GM12878 (cell line): Measurements from ENCODE around the gene ZFC3H1. TPM values are rescaled to one million over a fixed set of nuclear protein-coding genes. Genes with fewer than 3 reads are reported as not detected.

Experiments
- ASH2L ChIP-seq: fragments of 300-600, 200-600 bp; sonication (generic); IDR thresholded peaks from 2 replicates; pipeline ENCODE4 v1.6.1; 2017; ENCODE audit warnings: low read depth, mild to moderate bottlenecking, borderline replicate concordance
- CEBPB ChIP-seq, 2 experiments: fragments of 150-350 bp in 1 of 2; IDR thresholded peaks; 2 replicates each; pipeline ENCODE4 v1.6.1; 2012 to 2014; ENCODE audit warnings: low read depth in 2 of 2, low read length in 2 of 2, borderline replicate concordance in 1 of 2, inconsistent platforms in 1 of 2
- CREB1 ChIP-seq: IDR thresholded peaks from 2 replicates; pipeline ENCODE4 v1.6.1; 2012; ENCODE audit warnings: low read depth, mild to moderate bottlenecking, inconsistent platforms
- EP300 ChIP-seq, 2 experiments: fragments of 150-350 bp in 1 of 2; IDR thresholded peaks; 2 replicates each; pipeline ENCODE4 v1.6.1; 2011 to 2012; ENCODE audit warnings: low read depth in 2 of 2, low read length in 2 of 2, borderline replicate concordance in 1 of 2, improper control_type of control experiment in 1 of 2, inconsistent platforms in 1 of 2; ENCODE audit not compliant: control insufficient read depth in 1 of 2
- GATAD2B ChIP-seq: fragments of 450-650 bp; conservative IDR thresholded peaks from 2 replicates; pipeline ENCODE4 v1.6.1; 2017; ENCODE audit warnings: low read depth, mild to moderate bottlenecking, moderate library complexity
- HSF1 ChIP-seq: fragments of 150-350 bp; IDR thresholded peaks from 2 replicates; pipeline ENCODE4 v1.6.1; 2014; ENCODE audit warnings: mild to moderate bottlenecking, low read depth, low read length
- NFYA ChIP-seq: IDR thresholded peaks from 2 replicates; pipeline ENCODE4 v1.6.1; 2011; ENCODE audit warnings: low read depth, mild to moderate bottlenecking, low read length, improper control_type of control experiment, borderline replicate concordance
- NRF1 ChIP-seq: conservative IDR thresholded peaks from 2 replicates; pipeline ENCODE4 v1.6.1; 2011; ENCODE audit warnings: mild to moderate bottlenecking, low read depth, low read length, improper control_type of control experiment
- PAX8 ChIP-seq: fragments of 450-650 bp; IDR thresholded peaks from 2 replicates; pipeline ENCODE4 v1.6.1; 2017; ENCODE audit warnings: mild to moderate bottlenecking, moderate library complexity
- RCOR1 ChIP-seq: conservative IDR thresholded peaks from 2 replicates; pipeline ENCODE4 v1.6.1; 2012; ENCODE audit warnings: low read depth, low read length, improper control_type of control experiment
- REST ChIP-seq: IDR thresholded peaks from 2 replicates; pipeline ENCODE4 v1.6.1; 2012; ENCODE audit warnings: mild to moderate bottlenecking, low read depth, low read length
- RUNX3 ChIP-seq: IDR thresholded peaks from 2 replicates; pipeline ENCODE4 v1.6.1; 2012; ENCODE audit warnings: low read length, inconsistent platforms
- SMARCA5 ChIP-seq: fragments of 450-650 bp; IDR thresholded peaks from 2 replicates; pipeline ENCODE4 v1.6.1; 2017; ENCODE audit warnings: mild to moderate bottlenecking
- STAT1 ChIP-seq: fragments of 450-650 bp; conservative IDR thresholded peaks from 2 replicates; pipeline ENCODE4 v1.6.1; 2014; ENCODE audit warnings: antibody characterized with exemption, mild to moderate bottlenecking
- TBL1XR1 ChIP-seq: IDR thresholded peaks from 2 replicates; pipeline ENCODE4 v1.6.1; 2012; ENCODE audit warnings: low read depth, low read length, improper control_type of control experiment
- TCF12 ChIP-seq: IDR thresholded peaks from 2 replicates; pipeline ENCODE4 v1.6.1; 2011; ENCODE audit warnings: low read depth, mild to moderate bottlenecking, low read length
- WRNIP1 ChIP-seq: IDR thresholded peaks from 2 replicates; pipeline ENCODE4 v1.6.1; 2011; ENCODE audit warnings: low read depth, low read length, improper control_type of control experiment, borderline replicate concordance
- ZNF592 ChIP-seq: fragments of 450-650 bp; IDR thresholded peaks from 2 replicates; pipeline ENCODE4 v1.6.1; 2017; ENCODE audit warnings: mild to moderate bottlenecking, moderate library complexity
- polyA plus RNA-seq, 11 experiments: library from polyadenylated mRNA; depleted of rRNA in 4 of 11; unstranded in 6 of 11; stranded (reverse) in 5 of 11; fragments of >200 nt; fragmentation: Nextera tagmentation in 4 of 11; fragmentation: Illumina TruSeq in 1 of 11; extraction: Ambion mirVana in 4 of 11; extraction: Trizol in 1 of 11; gene quantifications; 1 replicate in 1 of 11; 2 replicates in 10 of 11; pipeline versions ENCODE4 v1.2.1 to v1.2.3, GENCODE V29; 2011 to 2016; ENCODE audit warnings: inconsistent platforms in 2 of 11, missing spikeins in 2 of 11, low read depth in 1 of 11
- total RNA-seq, 4 experiments: library from RNA; depleted of rRNA in 3 of 4; stranded (reverse); fragments of >200 nt in 3 of 4; fragmentation: Illumina TruSeq in 1 of 4; extraction: Trizol in 1 of 4; gene quantifications; 2 replicates each; pipeline versions ENCODE4 v1.2.1 to v1.2.3, GENCODE V29; 2013 to 2021
- TF ChIP-seq, protein P1 (sequence below): IDR thresholded peaks from 2 replicates; pipeline ENCODE4 v1.6.1; 2011; ENCODE audit warnings: borderline replicate concordance, low read depth, mild to moderate bottlenecking, moderate library complexity, mixed read lengths, low read length; ENCODE audit not compliant: insufficient read depth; ENCODE audit errors: extremely low read length

Gene ZFC3H1
- total and polyA plus RNA-seq, 10 of the 15 experiments (the other 5 are each of a cell fraction or from before 2014, with no cell fraction given): 11.2 to 88.7 (median 25.9) TPM

- no peak for TF ChIP-seq REST
- TF ChIP-seq EP300 (IDR thresholded peaks at IDR 0.05; ENCODE audit: borderline replicate concordance in 1 of 2, control insufficient read depth in 1 of 2, low read depth in 2 of 2, low read length in 2 of 2): no peak
- TF ChIP-seq CEBPB (IDR thresholded peaks at IDR 0.05; ENCODE audit: borderline replicate concordance in 1 of 2, low read depth in 2 of 2, low read length in 2 of 2): no peak
- TF ChIP-seq GATAD2B: peak; percentile 50; the same call in 1 of the 2 replicates
- TF ChIP-seq STAT1: no peak
- TF ChIP-seq WRNIP1: 0 out of 2 replicates have a peak, but pooled peaks have one; percentile 58
- TF ChIP-seq ZNF592: no peak
- TF ChIP-seq RCOR1: no peak
- peak; percentile 87 for TF ChIP-seq CREB1
- no peak for TF ChIP-seq SMARCA5
- no peak for TF ChIP-seq HSF1
- no peak for TF ChIP-seq NRF1
- no peak for TF ChIP-seq TBL1XR1
- peak; percentile 68; the same call in 1 of the 2 replicates for TF ChIP-seq ASH2L
- 0 out of 2 replicates have a peak, but pooled peaks have one; percentile 17 for TF ChIP-seq TCF12
- TF ChIP-seq RUNX3: no peak; the same call in 1 of the 2 replicates
- TF ChIP-seq, protein P1, sequence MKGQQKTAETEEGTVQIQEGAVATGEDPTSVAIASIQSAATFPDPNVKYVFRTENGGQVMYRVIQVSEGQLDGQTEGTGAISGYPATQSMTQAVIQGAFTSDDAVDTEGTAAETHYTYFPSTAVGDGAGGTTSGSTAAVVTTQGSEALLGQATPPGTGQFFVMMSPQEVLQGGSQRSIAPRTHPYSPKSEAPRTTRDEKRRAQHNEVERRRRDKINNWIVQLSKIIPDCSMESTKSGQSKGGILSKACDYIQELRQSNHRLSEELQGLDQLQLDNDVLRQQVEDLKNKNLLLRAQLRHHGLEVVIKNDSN: no peak
- TF ChIP-seq PAX8: no peak
- no peak for TF ChIP-seq NFYA
Observed at GRCh38 chr12:71662849-71663560, 643 bp downstream of the ZFC3H1 start (continued).
